Muscle of back (tissue), 11 donors: ENCODE results near the gene SPEF2. TPM values are rescaled to one million over a fixed set of nuclear protein-coding genes. Genes with fewer than 3 reads are reported as not detected.
A peak's percentile ranks its signal among the peaks of the same experiment; 100 is the strongest.

Experiments
- DNase-seq, 3 donors: peaks; one replicate each; pipeline versions ENCODE4 v3.0.0 to v3.0.0-alpha.2; 2013
- polyA plus RNA-seq, 10 donors: library from polyadenylated mRNA; unstranded; fragments of 120-200 nt; gene quantifications; one replicate each; pipeline ENCODE4 v1.2.1, GENCODE V29; 2013; ENCODE audit not compliant: insufficient read length in 10 of 10

SPEF2 gene
- polyA plus RNA-seq, 10 donors = 5.5 to 16.1 (median 8.0) TPM

DNA sequence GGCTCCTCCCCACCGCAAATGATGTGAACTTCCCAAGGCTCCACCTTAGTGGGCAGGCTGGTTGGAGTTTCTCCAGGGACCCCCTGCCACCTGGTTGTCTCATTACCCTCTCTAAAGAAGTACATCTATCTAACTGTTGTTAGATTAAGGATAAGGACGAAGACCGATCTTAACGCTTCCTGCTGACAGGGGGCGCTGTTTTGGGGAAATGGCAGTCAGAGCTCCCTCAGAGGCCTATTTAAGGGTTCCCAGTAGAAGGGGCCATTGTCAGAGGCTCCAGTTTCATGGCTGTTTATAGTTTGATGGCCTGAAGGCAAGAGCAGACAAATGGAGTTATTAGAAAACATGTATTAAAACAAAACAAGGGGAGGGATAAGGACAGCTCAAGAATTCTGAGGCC, 100.1 kb downstream of the SPEF2 start:
- DNase-seq = no peak

DNA sequence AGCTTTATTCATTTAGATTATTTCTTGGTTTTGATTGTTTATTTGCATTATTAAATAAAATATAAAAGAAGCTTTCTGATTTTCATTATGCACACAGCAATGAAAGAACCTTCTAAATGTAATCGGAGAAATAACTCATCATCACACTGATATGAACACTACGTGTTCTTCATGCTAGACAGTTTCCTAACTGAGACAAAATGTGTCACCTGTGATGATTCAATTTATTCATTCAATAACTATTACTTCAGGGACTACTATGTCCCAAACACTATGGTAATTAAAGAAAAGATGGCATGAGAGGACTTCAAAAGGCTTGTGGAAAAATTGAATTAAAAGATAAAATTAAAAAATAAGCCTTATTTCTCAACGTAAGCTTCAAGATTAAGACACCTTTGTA, 118.1 kb downstream of the SPEF2 start:
- DNase-seq = no peak

DNA sequence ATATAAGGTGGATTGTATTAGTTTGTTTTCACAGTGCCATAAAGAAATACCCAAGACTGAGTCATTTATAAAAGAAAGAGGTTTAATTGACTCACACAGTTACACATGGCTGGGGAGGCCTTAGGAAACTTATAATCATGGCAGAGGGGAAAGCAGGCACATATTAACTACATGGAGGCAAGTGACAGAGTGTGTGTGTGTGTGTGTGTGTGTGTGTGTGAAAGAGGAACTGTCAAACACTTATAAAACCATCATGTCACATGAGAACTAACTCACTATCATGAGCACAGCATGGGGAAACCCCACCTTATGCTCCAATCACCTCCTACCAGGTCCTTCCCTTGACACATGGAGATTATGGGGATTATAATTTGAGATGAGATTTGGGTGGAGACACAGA, 118.6 kb downstream of the SPEF2 start:
- no peak for DNase-seq

DNA sequence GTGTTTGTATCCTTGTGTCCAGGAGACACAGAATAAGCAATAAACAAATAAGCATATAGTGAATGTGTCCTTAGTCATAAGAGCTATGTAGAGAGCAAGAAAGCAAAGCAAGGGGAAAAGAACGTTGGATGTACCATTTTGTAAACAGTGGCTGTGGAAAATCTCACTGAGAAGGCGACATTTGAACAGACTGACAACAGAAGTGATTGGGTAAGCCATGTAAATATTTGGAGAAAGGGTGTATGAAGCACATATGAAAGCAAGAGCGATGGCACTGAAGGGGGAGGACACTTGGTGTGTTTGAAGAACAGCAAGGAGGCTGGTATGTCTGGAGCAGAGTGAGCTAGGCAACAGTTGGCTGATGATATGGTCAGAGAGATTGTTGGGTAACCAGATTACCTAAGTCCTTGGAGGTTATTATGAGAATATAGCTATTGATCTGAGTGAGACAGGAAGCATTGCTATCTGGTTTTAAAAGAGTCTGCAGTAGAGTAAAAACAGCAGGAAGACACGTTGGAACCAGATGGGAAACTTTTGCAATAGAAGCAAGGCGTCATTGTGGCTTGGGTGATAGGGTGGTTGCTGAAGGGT, 123.6 kb downstream of the SPEF2 start:
- DNase-seq = no peak

DNA sequence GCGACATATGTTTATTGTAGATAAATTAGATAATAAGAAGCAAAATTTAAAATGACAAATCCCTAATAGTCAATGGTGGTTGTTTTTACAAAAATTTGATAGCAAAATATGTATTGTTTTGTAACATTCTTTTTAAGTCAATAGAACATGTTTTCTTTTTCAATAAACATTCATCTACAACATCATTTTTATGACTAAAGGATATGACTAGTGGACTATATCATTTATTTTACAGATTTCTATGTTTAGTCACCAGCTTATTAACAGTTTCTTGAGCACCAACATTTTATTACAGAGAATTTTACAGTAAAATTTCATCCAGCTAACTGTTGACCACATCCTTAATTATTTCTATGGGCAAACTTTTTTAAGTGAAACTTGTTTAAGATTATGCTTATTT, 124.3 kb downstream of the SPEF2 start:
- DNase-seq = no peak

DNA sequence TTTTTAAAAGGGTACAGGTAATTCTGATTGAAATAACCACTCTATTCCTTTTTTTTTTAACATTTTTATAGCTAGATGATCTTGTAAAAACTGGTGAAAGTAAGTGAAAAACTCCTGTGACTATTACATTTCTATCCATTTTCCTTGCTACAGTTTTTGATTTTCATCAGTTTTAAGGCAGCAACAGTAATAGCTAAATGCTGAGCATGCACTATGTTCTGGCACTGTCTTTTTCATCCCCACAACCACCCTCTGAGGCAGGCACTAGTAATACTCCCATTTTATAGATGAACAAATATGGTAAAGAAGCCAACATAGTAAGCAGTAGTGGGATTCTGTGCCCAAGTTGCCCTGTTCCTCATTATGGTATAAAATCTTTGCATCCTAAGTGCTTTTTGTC, 126.0 kb downstream of the SPEF2 start:
- DNase-seq = no peak

DNA sequence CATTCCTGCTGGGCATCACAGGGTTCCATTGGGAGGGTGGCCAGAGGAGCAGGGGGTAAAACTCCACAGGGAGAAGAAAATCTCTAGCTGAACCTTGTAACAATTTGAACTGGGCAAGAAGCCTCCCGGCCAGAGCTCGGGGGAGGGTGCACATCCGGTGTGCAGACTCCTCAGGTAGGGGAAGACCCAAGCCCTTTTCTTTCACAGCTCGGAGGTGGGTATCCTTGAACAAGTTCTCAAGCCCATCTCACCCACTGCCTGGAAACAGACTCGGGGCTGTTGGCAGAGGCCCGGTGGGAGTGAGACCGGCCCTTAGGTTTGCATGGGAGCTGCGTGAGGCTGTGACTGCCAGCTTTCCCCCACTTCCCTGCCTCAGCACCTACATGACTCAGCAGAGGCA, 127.5 kb downstream of the SPEF2 start:
- no peak for DNase-seq

DNA sequence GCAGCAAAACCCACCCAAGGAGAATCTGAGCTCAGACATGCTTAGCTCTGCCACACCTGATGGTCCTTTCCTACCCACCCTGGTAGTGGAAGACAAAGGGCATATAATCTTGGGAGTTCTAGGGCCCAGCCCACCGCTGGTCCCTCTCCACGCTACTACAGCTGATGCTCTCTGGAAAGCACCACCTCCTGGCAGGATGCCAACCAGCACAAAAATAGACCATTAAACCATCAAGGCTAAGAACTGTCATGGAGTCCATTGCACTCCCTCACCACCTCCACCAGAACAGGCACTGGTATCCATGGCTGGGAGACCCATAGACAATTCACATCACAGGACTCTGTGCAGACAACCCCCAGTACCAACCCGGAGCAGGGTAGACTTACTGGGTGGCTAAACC, 128.0 kb downstream of the SPEF2 start:
- no peak for DNase-seq

DNA sequence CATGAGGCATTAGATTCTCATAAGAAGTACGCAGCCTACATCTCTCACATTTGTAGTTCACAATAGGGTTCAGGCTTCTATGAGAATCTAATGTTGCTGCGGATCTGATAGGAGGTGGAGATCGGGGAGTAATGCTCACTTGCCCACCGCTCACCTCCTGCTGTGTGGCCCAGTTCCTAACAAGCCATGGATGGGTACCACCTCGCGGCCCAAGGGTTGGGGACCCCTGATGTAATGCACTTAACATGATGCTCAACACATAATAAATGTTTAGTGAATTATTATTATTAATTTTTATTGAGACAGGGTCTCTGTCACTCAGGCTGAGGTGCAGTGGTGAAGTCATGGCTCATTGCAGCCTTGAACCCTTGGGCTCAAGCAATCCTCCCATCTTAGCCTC, 134.3 kb downstream of the SPEF2 start:
- DNase-seq = no peak

DNA sequence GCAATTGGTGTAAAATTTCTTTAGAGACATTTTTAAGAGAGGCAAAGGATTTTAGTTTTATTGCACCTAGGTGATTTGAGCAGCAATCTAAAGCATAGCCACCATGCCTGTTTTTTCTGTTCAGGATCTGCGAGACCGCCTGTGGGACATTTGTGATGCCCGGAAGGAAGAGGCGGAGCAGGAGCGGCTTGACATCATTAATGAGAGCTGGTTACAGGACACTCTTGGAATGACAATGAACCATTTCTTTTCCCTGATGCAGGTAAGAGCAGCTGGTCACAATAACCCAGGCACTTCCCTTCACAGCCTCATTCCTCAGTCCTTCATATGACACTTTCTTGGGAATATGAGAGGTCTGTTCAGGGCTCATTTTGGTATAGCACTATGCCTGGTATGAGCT, 135.8 kb downstream of the SPEF2 start:
- no peak for DNase-seq

DNA sequence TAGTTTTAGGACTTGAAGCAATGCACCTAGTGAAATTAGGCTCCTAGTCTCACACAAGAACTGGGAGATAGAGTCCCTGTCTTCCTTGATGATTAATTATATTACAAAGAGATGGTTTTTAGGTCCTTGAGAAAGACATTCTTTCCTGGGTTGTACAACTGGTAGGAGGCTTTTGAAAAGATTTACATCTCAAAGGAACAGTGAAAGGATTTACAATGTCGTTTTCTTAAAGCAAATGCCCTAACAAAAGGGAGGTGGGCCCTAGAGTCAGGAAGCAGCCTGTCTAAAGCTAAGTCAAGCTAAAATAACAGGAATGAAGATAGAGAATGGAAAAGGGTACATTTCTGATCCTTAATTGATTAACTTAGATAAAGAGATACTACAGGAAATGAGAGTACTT, 136.8 kb downstream of the SPEF2 start:
- no peak for DNase-seq

DNA sequence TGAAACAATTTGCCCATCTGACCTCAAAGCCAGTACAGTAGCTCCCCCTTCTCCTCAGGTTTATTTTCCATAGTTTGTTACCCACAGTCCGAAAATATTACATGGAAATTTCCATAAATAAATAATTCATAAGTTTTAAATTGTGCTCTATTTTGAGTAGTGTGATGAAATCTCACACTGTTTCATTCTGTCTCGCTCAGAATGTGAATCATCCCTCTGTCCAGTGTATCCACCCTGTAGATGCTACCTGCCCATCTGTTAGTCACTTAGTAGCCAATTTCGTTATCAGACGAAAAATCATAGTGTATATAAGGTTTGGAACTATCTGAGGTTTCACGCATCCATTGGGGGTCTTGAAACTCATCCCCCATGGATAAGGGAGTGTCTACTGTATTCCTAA, 138.3 kb downstream of the SPEF2 start:
- no peak for DNase-seq

DNA sequence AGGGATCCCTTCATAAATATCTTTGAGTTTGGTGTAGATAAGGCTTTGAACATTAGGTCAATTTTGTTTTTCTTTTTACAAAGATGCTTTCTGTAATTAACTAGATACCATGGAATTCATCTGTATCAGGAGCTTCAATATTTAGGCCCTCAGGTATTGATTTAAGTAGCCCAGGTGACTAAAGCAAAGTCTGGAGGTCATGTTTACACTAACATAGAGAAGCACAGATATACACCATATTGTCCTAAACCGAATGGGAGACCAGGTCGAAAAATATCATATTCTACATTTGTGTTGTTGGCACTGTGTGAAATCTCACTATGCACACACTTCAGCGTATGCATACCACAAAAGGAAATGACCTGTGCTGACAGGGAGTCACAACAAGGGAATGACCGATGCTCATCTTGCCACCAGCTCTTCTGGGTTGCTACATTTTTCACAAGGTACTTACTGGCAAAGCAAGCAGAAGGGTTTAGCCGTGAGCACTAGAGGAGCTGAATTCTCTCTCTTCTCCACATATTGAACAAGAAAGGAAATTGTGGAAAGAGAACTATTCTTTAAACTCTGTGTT, 140.6 kb downstream of the SPEF2 start:
- DNase-seq = no peak

DNA sequence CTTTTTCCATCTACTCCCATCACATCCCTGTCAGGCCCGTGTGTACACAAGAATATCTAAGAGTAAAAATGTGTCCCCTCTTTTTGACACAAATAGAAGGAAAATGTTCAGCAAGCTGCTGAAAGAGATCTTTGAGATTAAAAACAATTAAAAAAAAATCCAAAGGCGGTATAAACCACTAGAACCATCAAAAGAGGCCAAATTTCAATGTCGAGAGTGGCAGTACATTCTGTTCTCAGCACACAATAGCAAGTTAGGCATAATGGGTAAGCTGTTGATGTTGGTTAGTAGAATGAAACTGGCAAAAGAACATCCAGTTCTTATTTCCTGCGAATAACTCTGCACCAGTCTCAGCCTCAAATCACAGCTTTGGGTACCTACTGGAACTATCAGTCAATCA, 143.9 kb downstream of the SPEF2 start:
- no peak for DNase-seq

DNA sequence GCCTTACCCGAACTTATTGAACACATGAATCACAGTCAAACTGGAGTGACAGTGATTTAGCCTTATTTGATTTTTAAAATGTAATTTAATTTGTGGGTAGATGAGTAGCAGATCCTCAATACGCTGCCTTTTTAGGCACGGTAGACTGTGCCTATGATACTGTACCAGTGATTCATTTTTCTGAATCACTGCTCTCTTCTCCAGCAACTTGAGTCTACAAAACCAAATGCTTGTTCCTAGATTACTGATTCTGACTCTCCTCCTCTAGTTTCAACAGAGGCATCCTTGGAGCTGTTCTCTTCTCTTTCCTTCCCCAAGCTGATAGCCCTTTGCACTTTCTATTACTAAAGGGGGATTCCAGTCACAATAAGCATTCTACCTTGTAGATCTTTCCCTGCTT, 144.7 kb downstream of the SPEF2 start:
- no peak for DNase-seq

DNA sequence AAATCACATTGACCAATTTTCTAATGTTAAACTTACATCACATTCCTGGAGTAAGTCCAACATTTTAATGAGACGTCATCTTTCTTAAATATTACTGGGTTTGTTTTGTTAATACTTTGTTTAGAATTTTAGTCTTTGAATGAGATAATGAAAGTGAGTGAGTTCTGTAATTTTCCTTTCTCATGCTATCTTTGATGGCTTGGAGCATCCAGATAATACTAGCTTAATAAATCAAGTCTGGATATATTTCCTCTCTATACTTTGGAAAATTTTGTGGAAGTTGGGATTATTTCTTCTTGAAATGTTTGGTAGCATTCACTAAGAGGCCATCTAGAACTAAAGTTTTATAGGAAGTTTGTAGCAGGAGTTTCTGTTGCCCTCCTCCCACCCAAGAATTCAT, 148.3 kb downstream of the SPEF2 start:
- no peak for DNase-seq

DNA sequence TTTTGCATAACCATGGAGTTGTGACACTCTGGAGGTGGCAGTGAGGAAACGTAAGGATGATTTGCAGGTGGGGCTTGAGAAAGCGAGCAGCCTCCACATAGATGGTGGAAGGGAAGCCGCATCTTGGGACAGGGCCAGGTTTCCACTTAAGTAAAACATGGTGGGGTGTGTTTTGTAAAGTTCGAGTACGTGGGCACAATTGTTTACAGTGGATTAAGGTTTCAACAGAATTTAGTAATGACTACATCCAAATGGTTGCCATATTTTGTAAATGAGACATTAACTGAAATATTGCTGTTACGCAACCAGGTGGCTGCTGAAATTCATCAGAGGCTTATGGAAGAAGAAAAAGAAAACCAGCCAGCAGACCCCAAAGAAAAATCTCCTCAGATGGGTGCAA, 153.6 kb downstream of the SPEF2 start:
- peak in 1 of 3 donors; percentile 51 for DNase-seq

DNA sequence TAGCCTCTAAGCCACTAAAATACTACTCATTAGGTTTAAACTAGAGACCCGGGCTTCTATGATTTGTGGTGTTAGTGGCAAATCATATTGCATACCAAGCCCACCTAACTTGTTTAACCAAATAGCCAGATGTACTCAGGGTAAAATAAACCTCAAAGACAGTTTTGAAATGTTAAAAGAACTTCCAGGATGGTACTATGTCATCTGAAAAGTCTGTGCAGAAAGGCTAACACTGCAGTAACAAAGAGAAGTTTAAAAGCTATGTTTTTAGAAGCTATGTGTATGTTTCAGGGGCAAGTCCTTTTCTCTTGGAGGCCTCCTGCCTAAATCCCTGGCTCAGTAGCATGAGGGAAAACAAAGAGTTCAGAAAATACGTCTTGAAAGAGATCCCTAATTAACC, 154.2 kb downstream of the SPEF2 start:
- no peak for DNase-seq

DNA sequence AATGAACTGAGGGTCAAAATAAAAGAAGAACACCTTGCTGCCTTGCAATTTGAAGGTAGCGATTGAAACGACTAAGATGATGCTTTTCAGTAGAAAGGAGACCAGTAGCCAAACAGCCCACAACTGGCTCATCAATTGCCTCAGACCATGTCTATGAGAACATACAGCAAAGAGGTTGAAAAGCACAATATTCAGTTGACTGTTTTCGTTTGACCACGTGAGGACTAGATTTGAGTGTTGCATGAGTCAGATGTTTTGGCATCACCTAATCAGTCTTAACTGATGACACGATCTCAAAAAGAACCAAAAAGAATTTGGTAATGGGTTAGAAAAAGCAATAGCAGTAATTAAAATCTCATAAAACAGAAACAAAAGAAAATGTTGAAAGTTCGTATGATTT, 156.3 kb downstream of the SPEF2 start:
- peak in 1 of 3 donors; percentile 26 for DNase-seq

DNA sequence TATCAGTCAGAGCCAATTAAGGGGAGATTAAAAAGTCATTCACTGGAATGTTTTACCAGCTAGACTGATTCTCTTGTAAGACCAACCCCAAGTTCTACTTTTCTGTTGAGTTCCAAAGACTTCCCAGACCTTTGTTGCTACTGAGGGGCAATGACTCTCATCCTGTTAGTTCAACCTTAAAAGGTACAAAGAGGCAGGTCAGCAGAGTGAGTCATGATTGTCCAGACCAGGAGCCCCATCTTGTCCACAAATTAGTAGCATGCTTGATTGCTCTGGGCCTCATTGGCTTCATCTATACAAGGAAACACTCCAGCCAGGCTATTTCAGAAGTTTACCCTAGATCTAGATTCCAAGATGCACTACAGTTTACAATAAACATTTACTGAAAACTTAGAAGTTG, 159.1 kb downstream of the SPEF2 start:
- no peak for DNase-seq

DNA sequence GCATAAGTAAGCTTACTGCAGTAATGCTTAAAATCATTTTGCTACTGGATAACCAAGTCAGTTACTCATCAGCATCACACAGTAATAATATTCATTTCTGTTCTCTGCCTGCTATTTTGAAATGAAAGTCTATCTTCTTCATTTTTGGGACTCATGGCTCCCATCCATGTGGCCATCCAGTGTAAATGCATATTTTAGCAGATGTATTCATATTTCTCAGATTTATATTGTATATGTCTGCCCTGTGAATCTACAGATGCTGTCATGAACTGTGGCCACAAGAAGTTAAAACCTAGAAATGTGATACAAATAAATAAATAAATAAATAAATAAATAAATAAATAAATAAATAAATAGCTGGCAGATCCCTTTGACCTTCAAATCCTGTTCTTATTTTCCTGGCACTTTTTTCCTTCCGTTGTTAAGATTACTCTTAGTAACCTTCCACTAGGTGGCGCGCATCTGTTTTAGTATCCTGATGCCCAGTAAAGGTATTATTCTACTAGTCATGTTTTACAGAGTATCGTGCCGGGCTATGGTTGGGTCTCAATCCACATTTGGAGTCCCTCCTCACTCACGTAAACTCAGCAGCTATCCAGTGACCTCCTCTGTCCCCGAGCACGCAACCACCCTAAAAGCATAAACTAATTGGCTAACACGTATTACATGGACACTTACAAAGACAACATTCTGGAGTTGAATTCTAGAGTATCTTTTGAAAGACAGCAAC, 159.9 kb downstream of the SPEF2 start:
- peak; percentile 68 to 71 (median 70) for DNase-seq

DNA sequence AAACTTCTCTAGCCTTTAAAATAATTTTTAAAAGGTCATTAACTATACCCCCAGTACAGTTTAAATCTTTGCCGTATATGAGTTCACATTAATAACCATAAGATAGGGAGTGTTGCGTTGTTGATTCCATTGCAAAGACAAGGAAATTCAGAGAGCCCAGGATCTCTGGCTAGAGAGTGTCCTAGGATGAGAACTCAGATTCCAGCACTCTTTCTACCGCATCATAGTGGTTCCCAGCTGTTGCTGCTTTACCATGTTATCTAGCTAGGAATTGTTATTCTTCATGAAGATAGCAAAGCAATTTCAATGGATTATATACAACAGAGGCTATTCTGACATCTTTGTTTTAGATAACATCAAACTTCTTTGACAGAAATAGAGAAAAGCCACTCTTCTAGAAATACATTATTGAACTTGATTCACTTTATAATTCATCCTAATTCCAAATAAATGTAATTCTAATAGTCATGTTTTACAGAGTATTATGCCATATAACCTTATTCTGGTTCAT, 160.7 kb downstream of the SPEF2 start:
- no peak for DNase-seq

DNA sequence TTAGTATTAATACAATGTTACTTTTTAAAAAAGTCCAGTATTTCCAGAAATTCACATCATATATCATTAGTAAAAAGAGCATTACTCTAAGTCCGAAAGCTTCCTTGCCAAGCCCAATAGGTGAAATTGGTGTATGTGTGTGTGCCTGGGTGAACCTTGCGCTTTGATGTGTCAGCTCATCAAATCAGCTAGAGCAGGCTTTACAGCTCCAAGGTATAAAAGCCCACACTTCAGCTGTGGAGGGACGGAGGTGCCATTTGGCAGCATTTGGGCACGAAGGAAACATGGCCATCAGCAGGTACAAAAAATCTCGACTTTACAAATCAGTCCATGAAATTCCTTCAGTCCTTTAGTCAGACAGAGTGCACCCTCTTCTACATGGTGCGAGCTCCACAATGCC, 162.6 kb downstream of the SPEF2 start:
- DNase-seq = no peak
